HEK293 (cell line): ENCODE measurements around the gene C19orf73.
A peak's percentile ranks its signal among the peaks of the same experiment; 100 is the strongest.

Source experiments
- GLIS2 ChIP-seq: fragments of 450-650 bp; formaldehyde crosslinking; IDR thresholded peaks from 2 replicates; pipeline ENCODE4 v1.5.1; 2016; ENCODE audit warnings: missing biosample characterization, missing genetic modification characterization
- IKZF3 ChIP-seq: fragments of 450-650 bp; IDR thresholded peaks from 2 replicates; pipeline ENCODE4 v1.5.0; 2018; ENCODE audit warnings: missing biosample characterization, mild to moderate bottlenecking, missing genetic modification characterization, moderate library complexity
- SP3 ChIP-seq: fragments of 450-650 bp; formaldehyde crosslinking; IDR thresholded peaks from 2 replicates; pipeline ENCODE4 v1.5.1; 2016; ENCODE audit warnings: missing biosample characterization, missing genetic modification characterization
- YY2 ChIP-seq: fragments of 450-650 bp; formaldehyde crosslinking; IDR thresholded peaks from 2 replicates; pipeline ENCODE4 v1.5.1; 2016; ENCODE audit warnings: missing biosample characterization, missing genetic modification characterization
- ZBTB17 ChIP-seq: fragments of 450-650 bp; formaldehyde crosslinking; IDR thresholded peaks from 2 replicates; pipeline ENCODE4 v1.5.1; 2016; ENCODE audit warnings: missing biosample characterization, missing genetic modification characterization
- ZEB2 ChIP-seq: fragments of 450-650 bp; formaldehyde crosslinking; IDR thresholded peaks from 2 replicates; pipeline ENCODE4 v1.5.1; 2016; ENCODE audit warnings: missing biosample characterization, missing genetic modification characterization
- ZNF112 ChIP-seq: fragments of 450-650 bp; formaldehyde crosslinking; IDR thresholded peaks from 2 replicates; pipeline ENCODE4 v1.5.0; 2017; ENCODE audit warnings: missing biosample characterization, missing genetic modification characterization
- ZNF132 ChIP-seq: fragments of 450-650 bp; formaldehyde crosslinking; IDR thresholded peaks from 2 replicates; pipeline ENCODE4 v1.5.1; 2017; ENCODE audit warnings: missing biosample characterization, missing genetic modification characterization, borderline replicate concordance
- ZNF140 ChIP-seq: fragments of 450-650 bp; formaldehyde crosslinking; IDR thresholded peaks from 2 replicates; pipeline ENCODE4 v1.5.1; 2016; ENCODE audit warnings: missing biosample characterization, missing genetic modification characterization
- ZNF366 ChIP-seq: fragments of 450-650 bp; formaldehyde crosslinking; conservative IDR thresholded peaks from 2 replicates; pipeline ENCODE4 v1.5.1; 2016; ENCODE audit warnings: missing biosample characterization, missing genetic modification characterization
- ZNF521 ChIP-seq: fragments of 450-650 bp; formaldehyde crosslinking; IDR thresholded peaks from 2 replicates; pipeline ENCODE4 v1.5.1; 2017; ENCODE audit warnings: missing biosample characterization, mild to moderate bottlenecking, missing genetic modification characterization
- ZNF776 ChIP-seq: fragments of 450-650 bp; formaldehyde crosslinking; IDR thresholded peaks from 2 replicates; pipeline ENCODE4 v1.5.0; 2017; ENCODE audit warnings: missing biosample characterization, missing genetic modification characterization, borderline replicate concordance
- ZNF791 ChIP-seq: fragments of 450-650 bp; formaldehyde crosslinking; IDR thresholded peaks from 2 replicates; pipeline ENCODE4 v1.5.1; 2016; ENCODE audit warnings: missing biosample characterization, missing genetic modification characterization
- TF ChIP-seq, protein P1 (sequence below): fragments of 450-650 bp; formaldehyde crosslinking; IDR thresholded peaks from 2 replicates; pipeline ENCODE4 v1.5.1; 2017; ENCODE audit warnings: missing biosample characterization, missing genetic modification characterization
- TF ChIP-seq, protein P2 (sequence below): fragments of 450-650 bp; formaldehyde crosslinking; IDR thresholded peaks from 2 replicates; pipeline ENCODE4 v1.5.1; 2016; ENCODE audit warnings: missing biosample characterization, missing genetic modification characterization
- TF ChIP-seq, protein P3 (sequence below): fragments of 450-650 bp; formaldehyde crosslinking; optimal IDR thresholded peaks from 2 replicates; pipeline ENCODE3; 2016; ENCODE audit warnings: missing biosample characterization, mild to moderate bottlenecking, missing genetic modification characterization
- TF ChIP-seq, protein P4 (sequence below): fragments of 450-650 bp; formaldehyde crosslinking; IDR thresholded peaks from 2 replicates; pipeline ENCODE4 v1.5.1; 2016; ENCODE audit warnings: missing biosample characterization, missing genetic modification characterization
- TF ChIP-seq, protein P5 (sequence below): fragments of 450-650 bp; formaldehyde crosslinking; IDR thresholded peaks from 2 replicates; pipeline ENCODE4 v1.5.1; 2016; ENCODE audit warnings: missing biosample characterization, missing genetic modification characterization

The C19orf73 gene

DNA sequence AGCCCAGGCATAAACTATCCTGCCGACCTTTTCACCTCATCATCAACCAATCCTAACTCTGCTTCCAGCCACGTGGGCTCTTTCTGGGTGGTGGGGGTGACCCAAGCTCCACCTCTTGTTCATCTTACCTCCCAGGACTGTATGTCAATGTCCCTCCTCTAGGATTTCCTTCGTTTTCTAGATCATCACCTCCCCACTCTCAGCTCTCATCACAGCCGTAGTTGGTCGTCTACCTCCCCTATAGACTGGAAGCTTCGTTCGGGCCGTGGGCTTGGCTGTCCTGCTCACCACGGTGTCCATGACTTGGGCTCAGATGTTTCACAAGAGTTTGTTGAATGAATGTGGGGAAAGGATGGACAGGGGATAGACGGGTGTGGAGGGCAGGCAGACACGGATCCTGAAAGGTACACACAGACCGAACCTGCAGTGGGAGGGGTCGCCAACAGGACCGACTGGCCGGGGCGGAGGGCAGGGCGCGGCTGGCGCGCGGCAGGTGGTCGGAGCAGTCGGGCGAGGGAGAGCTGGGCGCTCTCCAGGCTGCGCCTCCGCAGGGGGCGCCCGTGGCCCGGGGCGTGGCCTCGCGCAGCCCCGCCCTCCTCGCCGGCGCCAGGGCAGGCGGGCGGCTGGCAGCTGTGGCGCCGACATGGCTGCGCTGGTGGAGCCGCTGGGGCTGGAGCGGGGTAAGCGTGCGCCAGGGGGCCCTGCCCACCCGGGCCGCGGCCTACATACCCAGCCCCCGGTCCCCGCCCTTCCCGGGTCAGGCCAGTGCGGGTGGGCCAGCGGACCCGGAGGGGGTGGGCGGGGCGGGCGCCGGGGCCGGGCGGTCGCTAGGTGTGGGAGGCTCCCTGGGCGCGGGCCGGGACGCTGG, 4.9 kb downstream of the C19orf73 start, which contains the start of gene LIN7B (continued):
- TF ChIP-seq YY2 (tag by site-specific recombination) = peak; percentile 39
- TF ChIP-seq ZNF366 (tag by site-specific recombination) = peak; percentile 85
- TF ChIP-seq, protein P1, sequence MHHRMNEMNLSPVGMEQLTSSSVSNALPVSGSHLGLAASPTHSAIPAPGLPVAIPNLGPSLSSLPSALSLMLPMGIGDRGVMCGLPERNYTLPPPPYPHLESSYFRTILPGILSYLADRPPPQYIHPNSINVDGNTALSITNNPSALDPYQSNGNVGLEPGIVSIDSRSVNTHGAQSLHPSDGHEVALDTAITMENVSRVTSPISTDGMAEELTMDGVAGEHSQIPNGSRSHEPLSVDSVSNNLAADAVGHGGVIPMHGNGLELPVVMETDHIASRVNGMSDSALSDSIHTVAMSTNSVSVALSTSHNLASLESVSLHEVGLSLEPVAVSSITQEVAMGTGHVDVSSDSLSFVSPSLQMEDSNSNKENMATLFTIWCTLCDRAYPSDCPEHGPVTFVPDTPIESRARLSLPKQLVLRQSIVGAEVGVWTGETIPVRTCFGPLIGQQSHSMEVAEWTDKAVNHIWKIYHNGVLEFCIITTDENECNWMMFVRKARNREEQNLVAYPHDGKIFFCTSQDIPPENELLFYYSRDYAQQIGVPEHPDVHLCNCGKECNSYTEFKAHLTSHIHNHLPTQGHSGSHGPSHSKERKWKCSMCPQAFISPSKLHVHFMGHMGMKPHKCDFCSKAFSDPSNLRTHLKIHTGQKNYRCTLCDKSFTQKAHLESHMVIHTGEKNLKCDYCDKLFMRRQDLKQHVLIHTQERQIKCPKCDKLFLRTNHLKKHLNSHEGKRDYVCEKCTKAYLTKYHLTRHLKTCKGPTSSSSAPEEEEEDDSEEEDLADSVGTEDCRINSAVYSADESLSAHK (tag by site-specific recombination) = peak; percentile 39; the same call in 1 of the 2 replicates
- TF ChIP-seq, protein P2, sequence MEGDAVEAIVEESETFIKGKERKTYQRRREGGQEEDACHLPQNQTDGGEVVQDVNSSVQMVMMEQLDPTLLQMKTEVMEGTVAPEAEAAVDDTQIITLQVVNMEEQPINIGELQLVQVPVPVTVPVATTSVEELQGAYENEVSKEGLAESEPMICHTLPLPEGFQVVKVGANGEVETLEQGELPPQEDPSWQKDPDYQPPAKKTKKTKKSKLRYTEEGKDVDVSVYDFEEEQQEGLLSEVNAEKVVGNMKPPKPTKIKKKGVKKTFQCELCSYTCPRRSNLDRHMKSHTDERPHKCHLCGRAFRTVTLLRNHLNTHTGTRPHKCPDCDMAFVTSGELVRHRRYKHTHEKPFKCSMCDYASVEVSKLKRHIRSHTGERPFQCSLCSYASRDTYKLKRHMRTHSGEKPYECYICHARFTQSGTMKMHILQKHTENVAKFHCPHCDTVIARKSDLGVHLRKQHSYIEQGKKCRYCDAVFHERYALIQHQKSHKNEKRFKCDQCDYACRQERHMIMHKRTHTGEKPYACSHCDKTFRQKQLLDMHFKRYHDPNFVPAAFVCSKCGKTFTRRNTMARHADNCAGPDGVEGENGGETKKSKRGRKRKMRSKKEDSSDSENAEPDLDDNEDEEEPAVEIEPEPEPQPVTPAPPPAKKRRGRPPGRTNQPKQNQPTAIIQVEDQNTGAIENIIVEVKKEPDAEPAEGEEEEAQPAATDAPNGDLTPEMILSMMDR = peak; percentile 31; the same call in 1 of the 2 replicates
- TF ChIP-seq SP3 = peak; percentile 62
- TF ChIP-seq, protein P3, sequence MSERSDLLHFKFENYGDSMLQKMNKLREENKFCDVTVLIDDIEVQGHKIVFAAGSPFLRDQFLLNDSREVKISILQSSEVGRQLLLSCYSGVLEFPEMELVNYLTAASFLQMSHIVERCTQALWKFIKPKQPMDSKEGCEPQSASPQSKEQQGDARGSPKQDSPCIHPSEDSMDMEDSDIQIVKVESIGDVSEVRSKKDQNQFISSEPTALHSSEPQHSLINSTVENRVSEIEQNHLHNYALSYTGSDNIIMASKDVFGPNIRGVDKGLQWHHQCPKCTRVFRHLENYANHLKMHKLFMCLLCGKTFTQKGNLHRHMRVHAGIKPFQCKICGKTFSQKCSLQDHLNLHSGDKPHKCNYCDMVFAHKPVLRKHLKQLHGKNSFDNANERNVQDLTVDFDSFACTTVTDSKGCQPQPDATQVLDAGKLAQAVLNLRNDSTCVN = no peak
- TF ChIP-seq IKZF3 = peak; percentile 66; the same call in 1 of the 2 replicates
- peak; percentile 61; the same call in 1 of the 2 replicates for TF ChIP-seq GLIS2
- no peak for TF ChIP-seq ZNF140 (tag by site-specific recombination)
- TF ChIP-seq ZNF112 (tag by site-specific recombination) = no peak
- no peak for TF ChIP-seq ZNF776 (tag by site-specific recombination)
- TF ChIP-seq, protein P4, sequence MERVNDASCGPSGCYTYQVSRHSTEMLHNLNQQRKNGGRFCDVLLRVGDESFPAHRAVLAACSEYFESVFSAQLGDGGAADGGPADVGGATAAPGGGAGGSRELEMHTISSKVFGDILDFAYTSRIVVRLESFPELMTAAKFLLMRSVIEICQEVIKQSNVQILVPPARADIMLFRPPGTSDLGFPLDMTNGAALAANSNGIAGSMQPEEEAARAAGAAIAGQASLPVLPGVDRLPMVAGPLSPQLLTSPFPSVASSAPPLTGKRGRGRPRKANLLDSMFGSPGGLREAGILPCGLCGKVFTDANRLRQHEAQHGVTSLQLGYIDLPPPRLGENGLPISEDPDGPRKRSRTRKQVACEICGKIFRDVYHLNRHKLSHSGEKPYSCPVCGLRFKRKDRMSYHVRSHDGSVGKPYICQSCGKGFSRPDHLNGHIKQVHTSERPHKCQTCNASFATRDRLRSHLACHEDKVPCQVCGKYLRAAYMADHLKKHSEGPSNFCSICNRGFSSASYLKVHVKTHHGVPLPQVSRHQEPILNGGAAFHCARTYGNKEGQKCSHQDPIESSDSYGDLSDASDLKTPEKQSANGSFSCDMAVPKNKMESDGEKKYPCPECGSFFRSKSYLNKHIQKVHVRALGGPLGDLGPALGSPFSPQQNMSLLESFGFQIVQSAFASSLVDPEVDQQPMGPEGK (tag by site-specific recombination) = peak; percentile 69
- TF ChIP-seq, protein P5, sequence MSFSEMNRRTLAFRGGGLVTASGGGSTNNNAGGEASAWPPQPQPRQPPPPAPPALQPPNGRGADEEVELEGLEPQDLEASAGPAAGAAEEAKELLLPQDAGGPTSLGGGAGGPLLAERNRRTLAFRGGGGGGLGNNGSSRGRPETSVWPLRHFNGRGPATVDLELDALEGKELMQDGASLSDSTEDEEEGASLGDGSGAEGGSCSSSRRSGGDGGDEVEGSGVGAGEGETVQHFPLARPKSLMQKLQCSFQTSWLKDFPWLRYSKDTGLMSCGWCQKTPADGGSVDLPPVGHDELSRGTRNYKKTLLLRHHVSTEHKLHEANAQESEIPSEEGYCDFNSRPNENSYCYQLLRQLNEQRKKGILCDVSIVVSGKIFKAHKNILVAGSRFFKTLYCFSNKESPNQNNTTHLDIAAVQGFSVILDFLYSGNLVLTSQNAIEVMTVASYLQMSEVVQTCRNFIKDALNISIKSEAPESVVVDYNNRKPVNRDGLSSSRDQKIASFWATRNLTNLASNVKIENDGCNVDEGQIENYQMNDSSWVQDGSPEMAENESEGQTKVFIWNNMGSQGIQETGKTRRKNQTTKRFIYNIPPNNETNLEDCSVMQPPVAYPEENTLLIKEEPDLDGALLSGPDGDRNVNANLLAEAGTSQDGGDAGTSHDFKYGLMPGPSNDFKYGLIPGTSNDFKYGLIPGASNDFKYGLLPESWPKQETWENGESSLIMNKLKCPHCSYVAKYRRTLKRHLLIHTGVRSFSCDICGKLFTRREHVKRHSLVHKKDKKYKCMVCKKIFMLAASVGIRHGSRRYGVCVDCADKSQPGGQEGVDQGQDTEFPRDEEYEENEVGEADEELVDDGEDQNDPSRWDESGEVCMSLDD (tag by site-specific recombination) = peak; percentile 65; the same call in 1 of the 2 replicates
- no peak for TF ChIP-seq ZNF521
- no peak for TF ChIP-seq ZNF132 (tag by site-specific recombination)
- no peak for TF ChIP-seq ZNF791 (tag by site-specific recombination)
- TF ChIP-seq ZBTB17 = peak; percentile 81
- TF ChIP-seq ZEB2 (tag by site-specific recombination) = peak; percentile 62
